ENCODE results near the gene HJV. TPM values are rescaled to one million over a fixed set of nuclear protein-coding genes. Genes with fewer than 3 reads are reported as not detected.

HJV gene
- total and polyA plus RNA-seq, 9 donors, result 128 to 235 (median 181) TPM

DNA sequence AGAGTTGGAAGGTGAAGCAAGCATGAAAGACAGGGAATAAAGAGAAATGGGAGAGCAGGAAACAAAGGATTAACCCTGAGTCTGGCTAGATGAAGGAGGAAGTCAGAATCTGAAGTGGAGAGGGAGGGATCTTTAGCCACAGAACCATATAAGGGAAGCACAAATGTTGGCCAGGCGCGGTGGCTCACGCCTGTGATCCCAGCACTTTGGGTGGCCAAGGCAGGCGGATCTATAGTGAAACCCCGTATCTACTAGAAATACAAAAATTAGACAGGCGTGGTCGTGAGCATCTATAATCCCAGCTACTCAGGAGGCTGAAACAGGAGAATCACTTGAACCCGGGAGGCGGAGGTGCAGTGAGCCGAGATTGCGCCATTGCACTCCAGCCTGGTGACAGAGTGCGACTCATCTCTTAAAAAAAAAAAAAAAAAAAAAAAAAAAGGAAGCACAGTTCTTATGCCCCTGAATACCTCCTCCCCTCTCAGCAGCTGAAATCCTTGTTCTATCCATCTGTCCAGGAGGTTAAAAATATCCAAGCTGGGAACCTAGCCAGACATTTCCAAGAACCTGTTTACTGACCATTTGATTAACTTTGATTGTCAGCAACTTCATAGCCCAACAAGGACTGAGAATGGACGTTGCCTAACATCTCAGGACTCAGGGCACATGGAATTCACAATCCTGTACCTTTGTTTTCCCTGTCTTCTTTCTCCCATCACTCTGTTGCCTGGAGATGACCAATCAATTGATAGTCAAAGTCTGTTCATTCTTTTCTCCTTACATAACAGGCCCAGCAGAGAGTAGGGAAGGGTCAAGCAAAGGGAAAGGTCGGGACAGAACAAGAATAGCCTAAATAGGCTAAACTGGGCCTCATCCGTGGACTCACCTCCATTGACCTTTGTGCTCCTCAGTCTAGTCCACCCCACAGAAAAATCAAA, 35.8 kb downstream of the HJV start:
- Histone ChIP-seq H3K4me3 (ENCODE audit: low read length) (no peak overlapping the region), H3K36me3 (ENCODE audit: control insufficient read depth, insufficient read depth, low read length) (no peaks in the 10 kb centered on the region), H3K4me1 (ENCODE audit: control insufficient read depth, insufficient read depth, low read length) (peaks cover 51% of the 10 kb centered on the region), H3K9me3 (replicated peaks; ENCODE audit: control insufficient read depth, low read depth, low read length) (no peaks in the 10 kb centered on the region), H3K27ac (ENCODE audit: low read length) (peak overlapping the region; percentile 96), H3K27me3 (ENCODE audit: control insufficient read depth, insufficient read depth, low read length) (no peaks in the 10 kb centered on the region)
- WGBS (ENCODE audit: insufficient coverage), result 47% methylated on average over 8 of the region's 15 CpGs
- peak; percentile 91 for DNase-seq

DNA sequence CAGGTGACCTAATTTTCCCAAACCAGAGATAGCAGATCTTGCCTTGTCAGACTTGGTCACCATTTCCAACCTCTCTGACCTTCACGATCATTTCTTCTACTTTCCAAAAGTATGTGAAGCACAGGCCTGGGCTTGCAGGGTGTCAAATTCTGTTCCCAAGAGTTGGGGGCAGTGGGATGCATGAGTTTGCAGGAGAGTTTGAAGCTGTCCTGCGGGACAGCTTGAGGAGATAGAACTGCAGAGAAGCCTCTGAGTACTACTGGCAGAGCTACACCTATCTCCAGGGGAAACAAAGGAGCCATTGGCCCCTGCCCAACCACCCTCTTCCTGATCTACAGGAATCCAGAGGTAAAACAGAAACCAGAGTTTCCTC, 36.4 kb downstream of the HJV start:
- Histone ChIP-seq H3K36me3 (ENCODE audit: control insufficient read depth, insufficient read depth, low read length) (no peaks in the 10 kb centered on the region), H3K4me1 (ENCODE audit: control insufficient read depth, insufficient read depth, low read length) (peaks cover 57% of the 10 kb centered on the region), H3K9me3 (replicated peaks; ENCODE audit: control insufficient read depth, low read depth, low read length) (no peaks in the 10 kb centered on the region), H3K4me3 (ENCODE audit: low read length) (no peak overlapping the region), H3K27me3 (ENCODE audit: control insufficient read depth, insufficient read depth, low read length) (no peaks in the 10 kb centered on the region), H3K27ac (ENCODE audit: low read length) (peak overlapping the region; percentile 96)
- no peak for DNase-seq
- WGBS (ENCODE audit: insufficient coverage), result no CpG with 5 or more reads among the region's 2 CpGs

DNA sequence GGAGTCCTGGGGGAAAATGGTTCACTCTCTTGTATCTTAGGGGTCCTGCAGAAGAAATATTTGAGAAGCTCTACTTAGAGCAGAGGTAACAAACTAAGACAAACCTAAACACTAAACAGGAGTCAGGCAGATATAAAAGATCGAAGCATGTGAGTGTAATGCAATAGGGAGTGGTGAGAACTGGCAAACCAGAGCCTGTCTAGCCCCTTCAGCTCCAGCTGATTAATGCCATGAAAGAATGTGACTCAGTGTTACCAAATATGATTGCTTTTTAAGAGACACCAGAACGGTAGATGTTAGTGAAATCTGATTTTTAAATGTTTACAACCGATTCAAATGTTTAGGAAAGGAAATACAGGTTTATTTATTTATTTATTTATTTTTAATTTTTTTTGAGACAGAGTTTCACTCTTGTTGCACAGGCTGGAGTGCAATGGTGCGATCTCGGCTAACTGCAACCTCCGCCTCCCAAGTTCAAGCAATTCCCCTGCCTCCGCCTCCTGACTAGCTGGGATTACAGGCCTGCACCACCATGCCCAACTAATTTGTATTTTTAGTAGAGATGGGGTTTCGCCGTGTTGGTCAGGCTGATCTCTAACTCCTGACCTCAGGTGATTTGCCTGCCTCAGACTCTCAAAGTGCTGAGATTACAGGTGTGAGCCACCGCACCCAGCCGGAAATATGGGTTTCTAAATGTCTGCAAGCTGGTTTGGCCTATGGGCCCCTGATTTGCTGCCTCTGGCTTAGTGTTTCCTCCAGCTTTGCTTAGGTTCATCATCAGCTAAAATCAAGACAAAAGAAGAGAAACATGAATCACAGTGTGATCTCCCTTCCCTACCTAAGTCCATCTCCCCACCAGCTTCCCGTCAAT, 37.3 kb downstream of the HJV start:
- H3K4me3 ChIP-seq (ENCODE audit: low read length), result no peak overlapping the region
- WGBS (ENCODE audit: insufficient coverage), result 100% methylated on average over 4 of the region's 12 CpGs
- peak overlapping the region; percentile 96 for H3K27ac ChIP-seq (ENCODE audit: low read length)
- H3K27me3 ChIP-seq (ENCODE audit: control insufficient read depth, insufficient read depth, low read length), result no peaks in the 10 kb centered on the region
- no peak for DNase-seq
- peaks cover 65% of the 10 kb centered on the region for H3K4me1 ChIP-seq (ENCODE audit: control insufficient read depth, insufficient read depth, low read length)
- no peaks in the 10 kb centered on the region for H3K36me3 ChIP-seq (ENCODE audit: control insufficient read depth, insufficient read depth, low read length)
- no peaks in the 10 kb centered on the region for H3K9me3 ChIP-seq (replicated peaks; ENCODE audit: control insufficient read depth, low read depth, low read length)

- H3K4me1 ChIP-seq (ENCODE audit: control insufficient read depth, insufficient read depth, low read length), result peaks cover 74% of the 10 kb centered on the region
- H3K36me3 ChIP-seq (ENCODE audit: control insufficient read depth, insufficient read depth, low read length), result peaks cover 2% of the 10 kb centered on the region
- peak; percentile 87 for DNase-seq
- H3K9me3 ChIP-seq (replicated peaks; ENCODE audit: control insufficient read depth, low read depth, low read length), result no peaks in the 10 kb centered on the region
- H3K27ac ChIP-seq (ENCODE audit: low read length), result peak overlapping the region; percentile 91
- WGBS (ENCODE audit: insufficient coverage), result 100% methylated on average over 1 of the region's 1 CpG
- H3K27me3 ChIP-seq (ENCODE audit: control insufficient read depth, insufficient read depth, low read length), result no peaks in the 10 kb centered on the region
- H3K4me3 ChIP-seq (ENCODE audit: low read length), result no peak overlapping the region
Measured at GRCh38 chr1:145983206-145983675, 38.3 kb downstream of the HJV start.

- DNase-seq, result peak; percentile 53
- H3K4me3 ChIP-seq (ENCODE audit: low read length), result no peak overlapping the region
- no peaks in the 10 kb centered on the region for H3K27me3 ChIP-seq (ENCODE audit: control insufficient read depth, insufficient read depth, low read length)
- H3K27ac ChIP-seq (ENCODE audit: low read length), result peak overlapping the region; percentile 91
- peaks cover 85% of the 10 kb centered on the region for H3K4me1 ChIP-seq (ENCODE audit: control insufficient read depth, insufficient read depth, low read length)
- 78% methylated on average over 3 of the region's 6 CpGs for WGBS (ENCODE audit: insufficient coverage)
- H3K9me3 ChIP-seq (replicated peaks; ENCODE audit: control insufficient read depth, low read depth, low read length), result no peaks in the 10 kb centered on the region
- H3K36me3 ChIP-seq (ENCODE audit: control insufficient read depth, insufficient read depth, low read length), result peaks cover 3% of the 10 kb centered on the region
Measured at GRCh38 chr1:145982010-145982723, 39.4 kb downstream of the HJV start.

DNA sequence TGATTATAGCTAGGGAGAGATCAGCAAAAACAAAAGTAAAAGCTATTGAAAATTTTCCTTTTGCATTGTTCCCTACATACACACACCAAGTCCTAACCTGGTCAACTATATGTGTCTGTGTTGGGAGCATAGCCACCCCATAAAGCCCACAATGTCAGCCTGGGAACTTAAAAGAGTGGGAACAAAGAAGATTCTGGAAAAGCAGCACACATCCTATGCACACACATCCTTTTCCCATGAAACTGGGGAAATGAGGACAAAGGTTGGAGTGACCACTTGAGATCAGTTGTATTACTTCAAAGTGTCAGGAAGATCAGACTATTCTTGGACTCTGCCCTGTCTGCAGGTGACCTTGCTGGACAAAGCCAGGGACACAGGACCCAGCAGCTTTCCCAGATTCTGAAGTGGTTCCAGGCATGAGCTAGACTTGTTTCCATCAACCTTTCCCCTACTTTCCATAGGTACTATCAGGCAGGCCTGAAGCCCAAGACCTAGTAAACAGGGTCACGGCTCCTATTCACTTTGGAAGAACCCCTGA, 41.0 kb downstream of the HJV start:
- no peak overlapping the region for H3K4me3 ChIP-seq (ENCODE audit: low read length)
- peaks cover 5% of the 10 kb centered on the region for H3K36me3 ChIP-seq (ENCODE audit: control insufficient read depth, insufficient read depth, low read length)
- H3K4me1 ChIP-seq (ENCODE audit: control insufficient read depth, insufficient read depth, low read length), result peaks cover 78% of the 10 kb centered on the region
- no CpG with 5 or more reads among the region's 1 CpG for WGBS (ENCODE audit: insufficient coverage)
- H3K27me3 ChIP-seq (ENCODE audit: control insufficient read depth, insufficient read depth, low read length), result no peaks in the 10 kb centered on the region
- no peaks in the 10 kb centered on the region for H3K9me3 ChIP-seq (replicated peaks; ENCODE audit: control insufficient read depth, low read depth, low read length)
- DNase-seq, result peak; percentile 42
- H3K27ac ChIP-seq (ENCODE audit: low read length), result peak overlapping the region; percentile 100

DNA sequence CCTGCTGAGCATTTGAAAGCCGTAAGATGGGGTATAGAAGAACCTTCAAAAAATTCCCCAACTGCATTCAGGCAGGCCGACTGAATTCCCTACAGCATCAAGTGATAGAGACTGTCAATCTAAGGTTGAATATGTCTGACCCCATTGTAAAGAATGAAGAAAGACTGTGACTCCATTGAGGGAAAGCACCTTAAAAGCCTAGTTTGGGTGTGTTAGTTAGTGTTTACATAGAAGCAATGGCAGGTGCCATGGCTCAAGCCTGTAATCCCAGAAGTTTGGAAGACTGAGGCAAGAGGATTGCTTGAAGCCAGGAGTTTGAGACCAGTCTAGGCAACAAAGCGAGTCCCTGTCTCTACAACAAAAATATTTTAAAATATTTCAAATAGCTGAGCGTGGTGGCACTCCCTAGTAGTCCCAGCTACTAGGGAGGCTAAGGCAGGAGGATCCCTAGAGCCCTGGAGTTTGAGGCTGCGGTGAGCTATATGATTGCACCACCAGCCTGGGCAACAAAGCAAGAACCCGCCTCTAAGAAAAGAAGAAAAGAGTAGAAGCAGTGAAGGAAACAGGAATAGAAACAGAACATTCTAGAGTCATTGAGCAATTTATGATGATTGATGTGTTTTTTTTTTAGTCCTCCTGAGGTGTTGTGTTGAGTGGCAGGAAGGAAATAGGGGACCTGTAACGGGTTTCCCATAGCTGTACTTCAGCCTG, 41.6 kb downstream of the HJV start:
- Histone ChIP-seq H3K4me3 (ENCODE audit: low read length) (no peak overlapping the region), H3K27me3 (ENCODE audit: control insufficient read depth, insufficient read depth, low read length) (no peaks in the 10 kb centered on the region), H3K27ac (ENCODE audit: low read length) (peak overlapping the region; percentile 100), H3K36me3 (ENCODE audit: control insufficient read depth, insufficient read depth, low read length) (peaks cover 5% of the 10 kb centered on the region), H3K4me1 (ENCODE audit: control insufficient read depth, insufficient read depth, low read length) (peaks cover 74% of the 10 kb centered on the region), H3K9me3 (replicated peaks; ENCODE audit: control insufficient read depth, low read depth, low read length) (no peaks in the 10 kb centered on the region)
- no peak for DNase-seq
- 33% methylated on average over 1 of the region's 7 CpGs for WGBS (ENCODE audit: insufficient coverage)

GRCh38 chr1:145978854-145979745, 42.4 kb downstream of the HJV start:
- 0% methylated on average over 4 of the region's 9 CpGs for WGBS (ENCODE audit: insufficient coverage)
- no peaks in the 10 kb centered on the region for H3K27me3 ChIP-seq (ENCODE audit: control insufficient read depth, insufficient read depth, low read length)
- H3K27ac ChIP-seq (ENCODE audit: low read length), result peak overlapping the region; percentile 100
- H3K9me3 ChIP-seq (replicated peaks; ENCODE audit: control insufficient read depth, low read depth, low read length), result no peaks in the 10 kb centered on the region
- DNase-seq, result peak; percentile 100
- peaks cover 70% of the 10 kb centered on the region for H3K4me1 ChIP-seq (ENCODE audit: control insufficient read depth, insufficient read depth, low read length)
- H3K4me3 ChIP-seq (ENCODE audit: low read length), result peak overlapping the region; percentile 21
- H3K36me3 ChIP-seq (ENCODE audit: control insufficient read depth, insufficient read depth, low read length), result peaks cover 5% of the 10 kb centered on the region

All from muscle of leg (tissue), 11 donors.